Fibroblast of pulmonary artery (primary cell): ENCODE results near the gene NRP1.
"Not testable (repeated sequence)": the region's sequence is repeated elsewhere in the genome, so short reads cannot be mapped to it uniquely, and the experiment has no call there.

Experiments
- DNase-seq: peaks from one replicate; pipeline ENCODE4 v3.0.0-alpha.2; 2010; ENCODE audit warnings: low read depth
- H3K4me3 ChIP-seq: replicated peaks from 2 replicates; pipeline ENCODE4 v1.5.1; 2011; ENCODE audit warnings: low read depth, mild to moderate bottlenecking, control low read depth, low read length, moderate library complexity
- CTCF ChIP-seq: IDR thresholded peaks from 2 replicates; pipeline ENCODE4 v1.5.1; 2011; ENCODE audit warnings: mild to moderate bottlenecking, control low read depth, low read length, inconsistent platforms; ENCODE audit errors: missing control alignments

The NRP1 gene

GRCh38 chr10:33334153-33334804 lies at the start of gene NRP1:
TSS of gene NRP1 (minus strand) at chr10:33334667. CDS start at chr10:33334382, 285 bp downstream.
- no peak for DNase-seq

GRCh38 chr10:33384201-33384600 lies 49.7 kb upstream of the NRP1 start:
- not testable (repeated sequence) for H3K4me3 ChIP-seq, DNase-seq

More at GRCh38 chr10:33334153-33334804, at the start of gene NRP1:
- TF ChIP-seq CTCF: no peak
- H3K4me3 ChIP-seq: peak within 1 kb of the TSS; percentile 89

DNA sequence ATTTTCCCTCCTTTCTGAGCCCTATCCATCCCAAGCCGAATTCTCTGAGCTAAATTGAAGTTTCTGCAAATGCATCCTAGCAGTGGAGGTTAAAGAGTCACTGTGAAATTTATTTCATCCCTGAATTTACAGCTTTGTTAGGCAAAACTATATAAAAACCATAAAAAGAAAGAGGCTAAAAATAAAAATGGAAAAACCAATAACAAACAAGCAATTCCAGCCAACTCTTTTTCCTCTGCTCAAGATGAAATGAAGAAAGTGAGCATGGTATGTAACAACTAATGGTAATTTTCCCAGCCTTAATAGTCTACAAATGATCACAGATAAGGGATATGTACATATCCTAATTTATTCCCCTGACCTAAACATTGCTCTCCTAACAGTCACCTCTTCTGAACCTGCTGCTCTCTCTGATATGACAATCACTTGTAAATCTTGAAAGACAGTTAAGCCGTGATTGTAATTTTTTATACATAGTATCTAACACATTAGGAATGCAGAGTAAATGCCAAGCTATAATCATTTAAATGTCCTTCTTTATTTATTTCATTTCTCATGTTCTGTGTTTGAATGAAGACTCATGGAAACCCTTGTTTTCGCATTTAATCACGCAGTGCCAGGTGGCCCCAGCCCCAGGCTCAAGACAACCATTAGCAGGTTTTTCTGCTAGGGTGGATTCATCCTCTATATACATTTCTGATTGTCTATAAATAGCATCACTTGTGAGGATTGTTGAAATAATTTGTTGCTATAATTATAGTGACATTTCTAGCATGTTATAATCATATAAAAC lies 48.6 kb upstream of the NRP1 start:
- H3K4me3 ChIP-seq: no peak overlapping the region
- TF ChIP-seq CTCF: no peak
- no peak for DNase-seq

DNA sequence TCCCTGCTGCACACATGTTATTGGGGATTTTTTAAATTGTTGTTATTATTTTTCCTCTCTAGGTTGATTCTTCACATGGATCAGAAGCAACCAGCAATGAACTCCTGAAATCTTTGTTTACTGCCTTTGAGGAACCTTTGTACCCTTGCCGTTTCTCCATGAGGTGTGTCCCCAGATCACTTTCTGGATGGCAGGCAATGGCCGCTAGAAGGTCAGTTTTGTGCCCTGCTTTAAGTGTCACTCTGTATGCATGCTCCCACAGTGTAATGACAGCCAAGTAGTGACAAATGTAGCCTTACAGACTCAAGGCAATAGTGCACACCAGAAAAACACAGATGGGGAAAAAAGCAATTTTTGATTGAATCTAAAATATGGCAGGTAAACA lies 47.7 kb upstream of the NRP1 start:
- H3K4me3 ChIP-seq: no peak overlapping the region
- TF ChIP-seq CTCF: no peak
- DNase-seq: no peak

GRCh38 chr10:33381451-33382215 lies 47.2 kb upstream of the NRP1 start:
- H3K4me3 ChIP-seq: no peak overlapping the region
- peak; percentile 78 for DNase-seq
- TF ChIP-seq CTCF: no peak

GRCh38 chr10:33377658-33378025 lies 43.2 kb upstream of the NRP1 start:
- peak; percentile 34 for DNase-seq
- TF ChIP-seq CTCF: no peak
- no peak overlapping the region for H3K4me3 ChIP-seq

DNA sequence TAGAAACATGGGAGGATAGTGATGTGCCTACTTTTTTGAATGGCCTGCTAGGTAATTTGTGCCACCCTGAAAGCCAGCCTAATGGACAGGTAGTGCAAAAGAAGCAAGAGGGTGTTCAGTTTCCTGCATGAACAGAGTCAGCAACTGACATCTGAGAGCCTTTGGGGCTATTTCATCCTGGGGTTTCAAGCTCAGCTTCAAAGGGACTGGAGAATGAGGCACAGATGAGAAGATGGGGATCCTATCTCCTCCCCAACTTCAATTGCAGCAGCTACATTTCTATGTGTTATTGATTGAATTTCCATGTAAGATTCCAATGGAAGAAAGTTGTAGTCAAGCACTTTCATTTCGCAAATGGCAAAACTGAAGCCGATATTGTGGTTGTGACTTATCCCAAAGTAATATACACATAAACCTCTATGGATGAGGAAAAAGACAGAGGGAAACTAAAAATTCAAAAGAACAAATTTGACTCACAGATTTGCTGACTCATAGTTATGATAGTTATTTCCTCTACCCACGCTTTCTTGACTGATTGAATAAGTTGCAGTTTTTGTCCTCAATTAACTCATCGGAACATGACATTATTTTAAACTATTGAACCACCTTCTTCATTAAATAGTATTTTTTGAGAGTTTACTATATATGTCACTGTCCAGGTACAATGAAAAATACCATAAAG lies 42.6 kb upstream of the NRP1 start:
- no peak overlapping the region for H3K4me3 ChIP-seq
- DNase-seq: peak; percentile 71

More for the DNA sequence above, 42.6 kb upstream of the NRP1 start:
- no peak for TF ChIP-seq CTCF
